Right hindlimb (tissue), 1 donor: ENCODE data around the gene BRSK1.

Experiments
- DNase-seq: peaks from one replicate; pipeline ENCODE4 v3.0.0-alpha.2; 2018

Gene BRSK1

DNA sequence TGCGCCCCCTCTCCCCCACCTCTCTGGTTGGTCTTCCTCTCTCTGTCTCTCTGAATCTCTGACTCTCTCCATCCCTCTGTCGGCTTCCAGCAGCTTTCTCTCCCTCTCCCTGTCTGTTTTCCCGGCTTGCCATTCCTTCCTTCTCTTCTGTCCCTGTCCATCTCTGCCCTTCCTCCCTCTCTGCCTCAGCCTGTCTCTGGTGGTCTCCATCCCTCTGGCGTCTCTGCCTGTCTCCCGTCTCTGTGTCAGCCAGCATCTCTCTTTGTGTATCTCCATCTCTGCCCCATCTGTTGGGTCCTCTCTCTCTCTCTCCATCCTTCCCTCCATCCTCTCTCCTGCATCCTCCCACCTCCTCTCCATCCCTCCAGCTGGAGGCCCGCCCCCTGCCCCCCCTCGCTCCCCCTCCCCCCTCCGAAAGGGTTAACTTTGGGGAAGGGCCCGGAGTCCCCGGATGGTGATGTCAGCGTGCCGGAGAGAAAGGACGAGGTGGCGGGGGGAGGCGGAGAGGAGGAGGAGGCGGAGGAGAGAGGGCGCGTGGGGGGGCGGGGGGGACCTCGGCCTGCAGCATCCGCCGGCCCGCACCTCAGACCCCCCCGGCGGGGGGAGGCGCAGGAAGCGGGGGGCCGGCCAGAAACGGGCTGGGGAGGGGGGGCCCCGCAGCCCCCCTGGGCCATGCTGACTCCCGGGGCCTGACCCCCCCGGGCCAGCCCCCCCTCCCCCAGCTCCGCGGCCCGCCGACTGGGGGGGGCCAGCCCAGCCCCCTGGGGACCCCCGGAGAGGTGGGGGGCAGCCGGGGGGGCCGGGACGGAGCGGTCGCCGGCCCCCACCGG lies at the start of gene BRSK1:
Gene BRSK1, plus strand, starts transcription at position 450 of the 830 bp plus-strand sequence. CDS start 446 bp downstream, outside the sequence.
- DNase-seq: peak; percentile 88

DNA sequence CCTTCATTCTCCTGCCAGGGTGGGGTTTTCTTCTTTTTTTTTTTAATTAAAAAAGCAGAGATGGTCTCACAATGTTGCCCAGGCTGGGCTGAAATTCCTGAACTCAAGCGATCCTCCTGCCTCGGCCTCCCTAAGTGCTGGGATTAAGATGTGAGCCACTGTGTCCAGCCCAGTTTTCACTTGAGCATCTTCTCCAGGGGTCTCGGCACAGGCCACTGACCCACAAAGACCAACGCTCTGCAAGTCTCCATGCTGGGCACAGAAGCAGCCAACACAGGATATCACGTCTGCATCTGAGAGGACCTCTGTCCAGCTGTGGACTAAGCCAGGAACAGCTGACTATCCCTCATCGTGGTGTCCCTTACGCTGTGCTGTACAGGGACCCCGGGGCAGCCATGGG lies 45.8 kb upstream of the BRSK1 start:
- no peak for DNase-seq

DNA sequence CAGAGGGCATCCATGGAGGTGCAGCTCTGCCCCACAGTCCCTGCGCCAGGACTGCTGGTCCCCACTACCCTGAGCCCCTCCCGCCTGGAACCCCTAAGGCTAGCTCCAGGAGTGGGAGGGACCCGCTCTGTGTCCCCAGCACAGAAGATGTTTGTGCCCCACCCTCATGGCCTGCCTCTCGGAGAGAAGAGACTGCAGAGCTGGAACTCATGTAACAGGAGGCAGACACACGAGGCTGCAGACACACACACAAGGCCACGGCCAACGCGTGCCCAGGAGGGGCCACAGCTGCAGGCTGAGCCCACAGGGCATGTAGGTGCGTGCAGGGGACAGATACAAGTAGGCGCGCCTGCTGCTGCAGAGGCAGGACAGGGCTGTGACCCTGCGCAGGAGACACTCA lies 44.8 kb upstream of the BRSK1 start:
- DNase-seq: no peak

DNA sequence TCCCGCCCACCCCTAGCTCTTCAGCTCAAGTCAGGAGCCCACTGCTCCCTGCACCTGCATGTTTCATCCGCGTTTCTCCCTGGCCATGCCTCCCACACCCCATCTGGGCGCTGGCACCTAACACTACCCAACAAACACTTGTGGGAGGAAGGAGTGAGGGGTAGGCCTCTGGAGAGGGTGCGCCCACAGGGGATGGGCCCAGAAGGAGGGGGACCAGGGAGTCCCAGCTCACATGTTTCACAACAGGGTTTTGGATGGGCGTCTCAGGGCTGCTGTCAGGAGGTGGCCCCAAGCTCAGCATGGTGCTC lies 43.1 kb upstream of the BRSK1 start:
- DNase-seq: no peak

DNA sequence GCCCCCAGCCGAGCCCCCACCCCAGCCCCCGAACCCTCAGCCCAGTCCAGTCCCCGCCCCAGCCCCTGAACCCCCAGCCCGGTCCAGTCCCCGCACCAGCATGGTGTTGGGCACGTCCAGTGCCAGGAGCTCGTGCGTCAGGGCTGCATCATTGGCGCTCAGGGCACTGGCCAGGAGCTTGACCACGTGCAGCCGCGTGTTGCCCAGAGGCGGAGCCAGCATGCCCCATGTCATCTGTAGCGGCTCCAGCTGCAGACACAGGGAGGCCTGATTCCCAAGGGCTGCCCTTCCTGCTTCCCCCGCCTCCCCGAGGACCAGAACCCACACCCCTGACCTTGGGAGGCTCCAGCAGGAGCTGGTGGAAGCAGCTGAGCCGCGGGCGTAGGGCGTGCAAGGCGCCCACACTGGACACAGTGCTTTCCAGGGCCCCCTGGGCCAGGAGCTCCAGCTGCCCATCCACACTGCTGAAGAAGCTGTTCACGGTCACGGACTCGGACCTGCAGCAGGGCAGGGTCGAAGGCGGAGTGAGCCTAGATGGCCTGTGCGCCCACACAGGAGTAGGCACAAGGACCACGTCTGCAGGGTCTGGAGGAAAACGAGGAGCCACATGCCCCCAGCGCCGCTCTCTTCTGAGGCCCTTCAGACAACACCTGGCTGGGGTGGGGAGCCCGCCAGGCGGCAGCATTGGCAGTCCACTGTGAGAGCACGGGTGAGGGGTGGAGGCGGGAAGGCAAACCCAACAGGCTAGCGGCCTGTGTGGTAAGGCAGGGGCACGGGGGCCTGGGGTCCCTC lies 42.5 kb upstream of the BRSK1 start:
- no peak for DNase-seq

DNA sequence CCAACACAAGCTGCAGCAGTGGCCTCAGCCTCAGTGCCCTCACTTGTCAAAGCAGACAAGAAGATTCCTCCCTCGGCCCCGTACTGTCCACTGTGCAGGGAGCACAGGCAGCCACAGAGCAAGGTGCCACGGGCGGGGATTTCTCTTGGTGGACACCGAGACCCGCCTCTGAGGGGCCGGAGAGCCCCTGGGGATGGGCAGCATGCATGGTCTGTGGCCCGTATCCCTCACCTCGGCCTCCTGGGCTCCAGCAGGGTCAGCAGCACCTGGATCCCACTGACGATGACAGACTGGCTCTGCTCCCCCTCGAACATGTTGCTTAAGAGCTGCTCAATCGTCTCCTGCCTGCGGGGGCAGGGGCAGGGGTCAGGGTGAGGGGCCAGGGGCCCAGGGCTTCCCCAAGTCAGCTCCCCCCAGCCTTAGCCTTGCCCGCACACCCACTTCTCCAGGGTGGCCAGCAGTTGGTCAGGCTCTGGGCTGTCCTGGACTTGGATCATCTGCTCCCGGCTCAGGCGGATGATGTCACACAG lies 41.8 kb upstream of the BRSK1 start:
- no peak for DNase-seq

DNA sequence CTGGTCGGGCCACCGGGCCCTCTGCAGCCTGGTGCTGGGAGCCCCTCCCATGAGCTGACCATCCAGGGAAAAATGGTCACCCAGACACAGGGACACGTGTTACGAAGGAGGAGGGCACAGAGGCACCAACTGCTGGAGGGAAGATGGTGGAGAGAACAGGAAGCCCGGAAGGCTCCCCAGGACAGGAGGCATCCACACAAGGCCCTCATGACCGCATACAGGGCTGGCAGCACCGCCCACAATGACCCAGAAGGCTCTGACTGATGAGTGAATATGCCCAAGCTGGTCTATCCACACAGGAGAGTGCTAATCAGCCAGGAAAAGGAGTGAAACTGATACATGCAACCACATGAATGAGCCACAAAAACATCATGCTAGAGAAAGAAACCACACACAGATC lies 41.3 kb upstream of the BRSK1 start:
- DNase-seq: no peak

DNA sequence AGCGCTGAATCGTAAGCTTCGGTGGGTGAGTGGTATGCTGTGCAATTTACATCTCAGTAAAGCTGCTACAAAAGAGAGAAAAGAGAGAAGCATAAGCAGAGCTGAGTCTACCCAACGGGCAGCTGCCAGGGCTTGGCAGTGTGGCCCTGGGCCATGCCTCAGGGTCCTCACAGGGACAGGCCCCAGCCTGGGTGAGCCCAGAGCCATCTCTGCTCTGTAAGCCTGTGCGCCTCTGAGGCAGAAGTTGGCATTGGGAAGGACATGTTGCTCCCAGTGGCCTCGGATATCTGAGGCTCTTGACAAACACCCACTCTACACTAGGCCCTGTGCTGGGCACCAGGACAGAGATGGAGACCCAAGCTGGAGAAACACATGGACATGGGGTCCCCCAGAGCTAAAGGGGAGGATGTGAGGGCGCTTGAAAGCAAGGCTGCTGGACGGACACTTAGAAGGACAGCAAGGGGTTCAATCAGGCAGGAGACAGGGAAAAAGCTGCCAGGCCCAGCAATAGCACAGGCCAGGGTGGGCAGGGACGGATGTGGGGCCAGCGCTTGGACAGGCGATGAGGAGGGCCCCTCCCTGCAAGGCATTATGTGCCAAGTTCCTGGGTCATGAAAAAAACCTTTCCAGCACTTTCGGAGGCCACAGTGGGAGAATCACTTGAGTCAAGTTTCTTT lies 39.7 kb upstream of the BRSK1 start:
- DNase-seq: peak; percentile 3

DNA sequence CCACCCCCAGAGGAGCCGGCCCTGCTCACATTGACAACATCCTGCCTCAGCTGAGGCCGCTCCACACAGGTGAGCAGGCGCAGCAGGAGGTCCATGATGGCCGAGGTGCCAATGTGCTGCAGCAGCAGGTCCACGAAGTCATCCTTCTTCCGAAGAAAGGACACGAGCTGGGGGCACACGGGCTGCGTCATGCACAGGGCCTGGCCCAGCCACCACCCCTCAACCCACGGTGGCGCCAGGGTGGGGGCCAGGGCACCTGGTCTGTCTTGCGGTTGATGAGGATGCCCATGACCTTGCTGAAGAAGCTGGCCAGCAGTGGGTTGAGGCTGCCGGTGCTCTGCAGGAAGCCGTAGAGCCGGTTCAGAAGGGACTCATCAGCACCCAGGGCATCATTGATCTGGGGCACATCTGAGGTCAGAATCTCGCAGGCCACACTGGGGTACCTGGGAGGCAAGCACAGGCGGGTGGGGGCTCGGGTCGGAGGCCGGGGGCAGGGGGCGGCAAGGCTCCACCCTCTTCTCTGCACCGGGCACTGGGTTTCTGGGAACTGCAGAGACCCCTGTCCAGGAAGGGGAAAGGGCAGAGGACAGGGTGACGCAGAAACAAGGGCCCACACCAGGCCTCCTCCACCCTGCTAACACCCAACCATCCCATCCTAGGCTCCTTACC lies 38.4 kb upstream of the BRSK1 start:
- DNase-seq: no peak

DNA sequence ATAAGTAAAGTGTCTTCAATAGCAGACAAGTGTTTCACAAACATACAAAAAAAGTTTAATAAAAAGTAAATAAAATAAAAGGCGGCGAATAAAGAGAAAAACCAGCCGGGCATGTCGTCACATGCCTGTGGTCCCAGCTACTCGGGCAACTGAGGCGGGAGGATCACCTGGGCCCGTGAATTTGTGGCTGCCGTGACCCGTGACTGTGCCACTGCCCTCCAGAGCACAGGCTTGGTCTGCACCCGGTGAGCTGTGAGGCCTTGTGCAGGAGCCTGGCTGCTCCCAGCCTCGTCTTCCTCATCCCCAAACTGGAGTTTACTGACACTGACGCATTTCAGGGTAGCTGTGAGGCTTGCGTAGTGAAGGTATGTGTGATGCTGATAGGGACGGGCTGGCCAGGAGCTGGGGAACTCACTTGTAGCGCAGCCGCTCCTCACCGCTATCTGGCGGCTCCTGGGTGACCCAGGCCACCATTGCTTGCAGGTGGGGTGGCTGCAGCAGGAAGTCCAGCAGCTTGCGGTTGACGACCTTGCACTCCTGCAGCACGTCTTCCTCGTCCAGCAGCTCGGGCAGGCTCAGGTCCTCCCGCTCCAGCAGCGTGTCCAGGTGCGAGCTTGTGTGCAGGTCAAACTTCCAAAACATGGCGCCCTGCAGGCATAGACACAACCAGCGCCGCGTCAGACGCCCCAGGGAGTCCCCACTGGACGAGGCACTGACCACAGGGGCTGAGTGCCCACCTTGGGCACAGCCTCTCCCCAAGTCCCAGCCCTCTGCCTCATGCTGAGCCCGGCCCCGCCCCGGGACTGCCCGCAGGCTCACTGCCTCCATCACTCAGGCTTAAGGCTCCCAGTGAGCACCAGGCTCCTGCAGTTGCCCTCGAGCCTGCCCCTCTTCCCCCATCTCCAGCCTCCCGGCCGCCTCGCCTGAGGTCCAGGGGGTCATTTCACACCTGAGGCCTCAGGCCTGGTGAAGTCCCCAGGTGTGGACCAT lies 37.0 kb upstream of the BRSK1 start:
- DNase-seq: no peak

DNA sequence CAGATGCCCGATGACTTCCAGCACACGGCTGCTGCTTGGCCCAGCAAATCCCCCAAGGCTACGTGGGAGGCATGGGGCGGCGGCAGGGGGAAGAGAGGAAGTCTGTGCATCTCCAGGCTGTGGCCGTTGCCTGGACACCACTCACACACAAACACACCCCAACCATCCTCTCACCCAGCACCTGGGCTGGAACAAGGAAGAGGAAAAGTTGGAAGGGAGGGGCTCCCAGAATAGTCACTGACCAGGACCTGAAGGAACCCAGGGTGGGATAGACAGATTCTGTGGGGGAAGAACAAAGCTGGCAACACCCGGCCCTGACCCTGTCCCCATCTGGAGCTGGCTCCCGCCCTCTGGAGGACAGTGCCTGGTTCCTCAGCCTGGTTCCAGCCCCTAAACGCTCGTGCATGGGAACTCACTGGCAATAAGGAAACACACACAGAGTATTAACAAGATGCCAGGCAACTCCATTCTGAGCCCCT lies 36.1 kb upstream of the BRSK1 start:
- DNase-seq: peak; percentile 63

DNA sequence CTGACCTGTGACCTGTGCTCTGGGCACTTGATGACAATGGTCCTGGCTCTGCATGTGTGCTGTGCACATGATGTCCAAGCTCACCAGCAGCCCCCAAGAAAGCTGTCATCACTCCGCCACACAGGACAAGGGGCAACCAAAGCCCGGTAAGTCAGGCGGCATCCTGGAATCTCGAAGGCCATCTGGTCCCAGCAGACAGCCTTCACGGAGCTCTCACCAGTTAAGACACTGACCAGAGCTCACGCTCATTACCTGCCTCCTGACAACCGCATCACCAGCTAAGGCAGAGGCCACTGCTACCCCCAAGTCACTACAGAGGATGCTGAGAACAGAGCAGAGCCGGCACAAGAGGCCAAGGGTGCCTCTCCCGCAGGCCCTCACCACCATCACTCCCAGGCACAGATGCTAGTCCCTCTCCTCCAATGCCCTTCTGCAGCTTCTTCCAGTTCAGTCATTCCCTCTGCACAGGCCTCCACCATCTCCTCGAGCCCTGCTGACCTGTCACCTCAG lies 35.6 kb upstream of the BRSK1 start:
- no peak for DNase-seq

DNA sequence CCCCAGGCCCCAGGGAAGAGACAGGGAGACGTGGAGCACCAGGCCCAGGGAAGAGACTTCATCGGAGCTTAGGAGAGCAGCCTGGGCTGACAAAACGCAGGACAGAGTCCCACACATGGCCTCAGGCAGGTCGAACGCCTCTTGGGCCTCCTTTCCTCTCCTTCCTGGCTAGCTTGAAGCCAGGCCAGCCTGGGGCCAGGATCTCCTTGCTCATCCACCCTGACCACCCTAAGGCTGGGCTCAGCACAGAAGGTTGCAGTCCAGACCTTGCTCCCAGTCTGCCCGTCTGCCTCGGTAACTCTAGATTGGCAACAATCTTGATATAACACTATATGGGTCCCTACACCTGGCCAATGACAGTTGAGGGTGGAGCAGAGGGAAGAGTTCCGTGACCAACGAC lies 35.1 kb upstream of the BRSK1 start:
- DNase-seq: no peak

DNA sequence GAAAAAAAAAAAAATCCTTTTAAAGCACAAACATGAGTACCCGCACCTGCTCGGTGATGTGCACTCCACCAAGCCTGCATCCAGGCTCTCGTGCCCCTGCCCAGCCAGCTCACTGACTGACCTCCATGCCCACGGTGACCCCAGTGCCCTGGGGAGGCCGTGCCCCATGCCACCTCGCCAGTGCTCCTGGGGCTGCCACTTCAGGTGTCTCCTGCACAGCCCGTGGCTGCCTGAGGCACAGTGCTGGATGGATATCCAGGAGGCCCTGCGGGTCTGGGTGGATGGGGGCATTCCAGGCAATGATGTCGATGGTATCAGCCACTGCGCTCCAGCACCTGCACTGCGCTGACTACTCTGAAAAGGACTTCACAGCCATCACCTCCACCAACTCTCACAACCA lies 34.0 kb upstream of the BRSK1 start:
- DNase-seq: no peak

DNA sequence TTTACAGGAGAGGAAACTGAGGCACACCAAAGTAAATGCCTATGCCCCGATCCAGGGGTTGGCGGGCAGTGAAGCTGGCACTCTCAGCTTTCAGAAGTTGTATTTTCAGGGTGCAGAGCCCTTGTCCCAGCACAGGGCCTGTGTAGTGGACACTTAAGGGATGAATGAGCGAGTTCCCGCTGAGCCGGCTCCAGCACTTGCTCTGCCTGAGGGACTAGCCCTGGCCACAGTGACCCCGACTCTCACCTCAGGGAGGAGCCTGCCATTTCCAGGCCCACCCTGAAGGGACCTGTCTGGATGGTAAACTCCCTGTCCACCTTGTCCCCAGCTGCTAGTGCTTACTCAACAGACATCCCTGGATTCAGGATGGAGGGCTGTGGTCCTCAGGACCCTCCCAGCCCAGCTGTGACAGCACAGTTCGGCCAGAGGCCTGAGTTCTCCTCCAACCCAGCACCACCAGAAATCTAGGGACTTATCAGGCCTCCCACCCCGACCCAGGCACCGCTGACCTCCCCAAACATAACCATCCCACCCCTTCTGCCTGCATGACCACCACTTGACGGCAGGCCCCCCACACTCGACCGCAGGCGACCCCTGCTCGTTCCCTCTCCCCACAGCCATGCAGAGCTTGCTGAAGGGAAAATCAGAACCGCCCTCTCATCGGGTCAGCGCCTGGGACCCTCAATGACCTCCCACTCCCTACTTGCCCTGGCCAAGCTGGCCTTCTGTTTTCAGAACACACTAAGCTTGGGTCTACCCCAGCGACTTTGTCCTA lies 33.3 kb upstream of the BRSK1 start:
- DNase-seq: no peak

DNA sequence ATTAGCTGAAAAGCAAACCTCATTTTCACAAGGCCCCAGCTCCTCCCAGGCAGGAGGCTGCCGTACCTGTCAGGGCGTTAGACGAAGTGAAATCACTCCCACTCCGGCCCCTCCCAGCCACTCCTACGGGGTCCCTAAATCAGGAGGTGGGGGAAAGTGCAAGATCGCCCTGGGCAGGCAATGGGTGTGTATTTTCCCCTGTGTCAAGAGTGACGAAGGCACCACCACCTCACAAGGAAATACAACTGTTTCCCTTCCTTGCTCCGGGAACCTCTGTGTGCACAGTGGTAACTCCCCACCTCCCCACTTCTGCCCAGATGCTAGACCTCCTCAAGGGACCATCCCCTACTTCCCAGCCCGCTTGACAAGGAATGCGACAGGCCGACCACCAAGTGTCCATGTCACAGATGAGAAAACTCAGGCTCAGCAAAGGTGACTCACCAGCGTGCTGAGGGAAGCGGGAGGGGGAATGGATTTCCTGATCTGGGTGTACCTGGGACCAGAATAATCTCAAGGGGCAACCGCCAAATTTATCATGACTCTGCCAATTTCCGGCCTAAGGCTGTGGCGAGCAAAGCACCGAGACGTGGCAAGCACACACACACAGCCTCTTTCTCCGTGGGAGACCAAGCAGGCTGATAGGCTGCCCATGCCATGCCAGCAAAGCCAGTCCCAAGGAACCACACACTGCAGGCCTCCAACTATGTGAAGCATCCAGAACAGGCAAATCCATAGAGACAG lies 32.3 kb upstream of the BRSK1 start:
- DNase-seq: no peak

DNA sequence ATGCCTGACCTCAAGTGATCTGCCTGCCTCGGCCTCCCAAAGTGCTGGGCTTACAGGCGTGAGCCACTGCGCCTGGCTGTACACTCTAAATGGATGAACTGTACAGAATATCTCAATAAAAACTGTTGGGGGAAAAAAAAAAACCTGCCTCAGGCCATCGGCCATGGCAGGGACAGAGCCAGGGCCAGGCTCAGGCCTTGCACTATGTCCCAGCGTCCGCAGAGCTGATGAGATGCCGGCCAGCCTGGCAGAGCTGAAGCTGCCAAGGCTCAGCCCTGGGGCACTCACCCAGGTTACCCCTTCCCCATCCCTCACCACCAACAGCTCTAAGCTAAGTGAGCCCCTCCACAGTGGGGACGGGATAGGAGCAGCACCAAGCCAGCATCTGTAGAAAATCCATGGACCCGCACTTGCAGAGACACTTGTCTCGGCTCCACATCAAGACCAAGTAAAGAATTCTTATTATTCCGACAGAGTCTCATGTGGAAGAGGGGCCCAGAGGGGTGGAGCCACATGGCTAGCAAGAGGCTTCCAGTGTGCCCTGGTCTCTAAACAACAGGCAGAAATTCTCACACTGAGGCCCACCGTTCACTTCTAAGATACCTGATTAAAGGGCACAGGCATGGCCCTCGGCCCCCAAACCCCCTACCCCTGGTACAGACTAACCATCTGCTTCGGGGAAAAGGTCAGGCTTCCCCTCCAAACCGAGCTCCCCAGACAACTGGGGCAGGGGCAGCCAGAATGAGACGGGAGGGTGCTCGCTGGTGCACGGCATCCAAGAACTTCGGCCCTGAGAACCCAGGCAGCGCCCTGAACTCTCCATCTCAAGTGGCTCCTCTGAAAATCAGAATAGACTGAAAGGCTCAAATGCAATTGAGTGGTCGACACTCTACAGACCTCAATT lies 30.8 kb upstream of the BRSK1 start:
- DNase-seq: no peak

DNA sequence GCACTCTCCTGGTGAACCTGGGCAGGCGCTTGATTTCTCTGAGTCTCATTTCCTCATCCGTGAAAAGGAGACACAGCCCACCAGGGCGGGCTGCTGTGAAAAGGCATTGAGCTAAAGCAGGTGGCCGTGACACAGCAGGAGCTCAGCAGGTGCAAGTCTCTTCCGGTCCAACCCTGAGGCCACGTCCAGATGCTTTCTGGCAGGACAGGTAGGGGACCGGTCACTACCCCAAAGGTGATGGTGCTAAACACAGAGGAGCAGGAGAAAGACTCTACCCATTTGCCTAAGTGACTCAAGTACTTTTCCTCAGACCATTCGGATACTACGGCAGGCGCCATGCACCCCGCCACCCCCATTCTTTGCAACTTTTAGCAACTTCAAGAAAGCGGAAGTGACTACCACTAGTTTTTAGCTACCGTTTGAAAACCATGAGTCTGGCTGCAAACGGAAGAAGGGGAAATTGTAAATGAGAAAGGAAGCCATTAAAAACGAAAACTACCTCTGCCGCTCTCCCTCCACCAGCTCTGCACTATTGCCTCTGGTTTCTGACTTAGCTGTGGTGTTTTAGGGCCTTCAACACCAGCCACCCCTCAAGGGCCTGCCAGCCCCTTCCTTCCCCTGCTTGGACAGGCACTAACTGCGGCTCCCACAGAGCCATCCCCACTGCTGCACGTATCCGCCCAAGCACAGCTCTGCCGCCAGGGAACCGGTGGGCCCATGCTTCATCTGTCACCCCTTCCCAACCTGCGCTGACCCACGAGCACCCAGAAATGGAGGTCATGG lies 29.8 kb upstream of the BRSK1 start:
- no peak for DNase-seq
